ENCODE results near the gene NHLRC2.
"Not testable (repeated sequence)": the region's sequence is repeated elsewhere in the genome, so short reads cannot be mapped to it uniquely, and the experiment has no call there.

The NHLRC2 gene, protein sequence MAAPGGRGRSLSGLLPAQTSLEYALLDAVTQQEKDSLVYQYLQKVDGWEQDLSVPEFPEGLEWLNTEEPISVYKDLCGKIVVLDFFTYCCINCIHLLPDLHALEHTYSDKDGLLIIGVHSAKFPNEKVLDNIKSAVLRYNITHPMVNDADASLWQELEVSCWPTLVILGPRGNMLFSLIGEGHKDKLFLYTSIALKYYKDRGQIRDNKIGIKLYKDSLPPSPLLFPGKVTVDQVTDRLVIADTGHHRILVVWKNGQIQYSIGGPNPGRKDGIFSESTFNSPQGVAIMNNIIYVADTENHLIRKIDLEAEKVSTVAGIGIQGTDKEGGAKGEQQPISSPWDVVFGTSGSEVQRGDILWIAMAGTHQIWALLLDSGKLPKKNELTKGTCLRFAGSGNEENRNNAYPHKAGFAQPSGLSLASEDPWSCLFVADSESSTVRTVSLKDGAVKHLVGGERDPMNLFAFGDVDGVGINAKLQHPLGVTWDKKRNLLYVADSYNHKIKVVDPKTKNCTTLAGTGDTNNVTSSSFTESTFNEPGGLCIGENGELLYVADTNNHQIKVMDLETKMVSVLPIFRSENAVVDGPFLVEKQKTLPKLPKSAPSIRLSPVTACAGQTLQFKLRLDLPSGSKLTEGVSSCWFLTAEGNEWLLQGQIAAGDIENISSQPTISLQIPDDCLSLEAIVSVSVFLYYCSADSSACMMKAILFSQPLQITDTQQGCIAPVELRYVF

DNA sequence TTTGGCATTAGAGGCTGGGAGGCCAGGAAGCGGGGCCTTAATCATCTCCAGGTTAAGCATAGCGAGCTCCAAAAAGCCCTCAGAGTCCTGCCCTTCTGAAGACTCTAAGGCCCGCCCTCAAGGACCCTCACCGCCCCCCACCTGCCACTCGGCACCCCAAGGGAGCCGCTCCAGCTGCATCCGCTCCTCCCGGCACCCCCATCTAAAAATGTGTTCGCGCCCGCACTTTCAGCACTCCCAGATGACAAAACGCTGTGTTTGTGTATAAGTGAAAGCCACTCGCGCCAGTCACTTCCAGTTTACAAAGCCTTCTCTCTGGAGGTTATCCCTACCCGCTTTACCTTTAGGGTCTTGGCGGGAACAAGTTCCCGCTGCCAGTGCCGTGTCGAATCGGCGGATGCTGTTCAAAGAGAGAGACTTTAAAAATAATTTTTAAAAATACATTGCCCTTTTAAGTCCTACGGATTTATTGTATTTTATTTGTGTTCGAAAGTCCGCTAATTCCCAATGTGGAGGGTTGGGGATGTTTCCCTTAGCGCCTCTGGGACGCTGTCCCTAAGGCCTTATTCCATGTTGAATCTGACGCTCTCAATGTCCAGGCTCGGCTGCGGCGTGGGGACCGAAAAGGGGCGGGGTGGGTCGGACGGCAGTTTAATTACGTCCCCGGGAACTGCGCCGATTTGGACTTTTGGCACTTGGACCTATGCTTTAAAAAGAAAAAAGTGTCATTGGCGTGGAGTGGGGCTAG is at the start of gene NHLRC2, which contains the start of gene DCLRE1A:
TSS of gene NHLRC2 (plus strand) at position 649 of the 748 bp plus-strand sequence. CDS start 212 bp downstream, outside the sequence.
TSS of gene DCLRE1A (minus strand) at position 70 of the 748 bp plus-strand sequence. CDS start 900 bp downstream, outside the sequence.
- Histone ChIP-seq H3K36me3 (ENCODE audit: control insufficient read depth, insufficient read depth, low read length) (peaks cover 2% of the 10 kb centered on the region; the same call in 1 of the 2 replicates), H3K27me3 (ENCODE audit: control insufficient read depth, insufficient read depth, low read length) (0 out of 2 replicates have a peak, but pooled peaks cover 1% of the 10 kb centered on the region), H3K9me3 (ENCODE audit: control insufficient read depth, insufficient read depth, low read length) (no peaks in the 10 kb centered on the region), H3K4me1 (ENCODE audit: control insufficient read depth, insufficient read depth, low read length) (no peaks in the 10 kb centered on the region; the same call in 1 of the 2 replicates), H3K4me3 (ENCODE audit: low read length) (peak within 1 kb of the TSS; percentile 91), H3K27ac (ENCODE audit: low read length) (no peak within 1 kb of the TSS)
- WGBS (ENCODE audit: insufficient coverage, insufficient read length) = no CpG with 5 or more reads among the region's 39 CpGs
- peak; percentile 33 for DNase-seq (ENCODE audit: low read depth, low spot score)

DNA sequence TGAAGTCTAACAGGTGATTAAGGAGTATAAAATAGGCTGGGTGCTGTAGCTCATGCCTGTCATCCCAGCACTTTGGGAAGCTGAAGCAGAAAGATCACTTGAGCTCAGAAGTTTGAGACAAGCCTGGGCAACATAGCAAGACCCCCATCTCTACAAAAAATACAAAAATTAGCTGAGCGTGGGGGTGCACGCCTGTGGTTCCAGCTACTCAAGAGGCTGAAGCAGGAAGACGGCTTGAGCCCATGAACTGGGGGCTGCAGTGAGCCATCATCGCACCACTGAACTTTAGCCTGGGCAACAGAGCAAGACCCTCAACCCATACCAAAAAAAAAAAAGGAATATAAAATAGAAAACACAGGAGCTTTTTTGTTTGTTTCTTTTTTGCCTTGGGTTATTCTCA is 48.0 kb upstream of the NHLRC2 start:
- no CpG with 5 or more reads among the region's 4 CpGs for WGBS (ENCODE audit: insufficient coverage, insufficient read length)
- Histone ChIP-seq H3K27me3 (ENCODE audit: control insufficient read depth, insufficient read depth, low read length) (no peaks in the 10 kb centered on the region), H3K4me3 (ENCODE audit: low read length) (no peak overlapping the region), H3K4me1 (ENCODE audit: control insufficient read depth, insufficient read depth, low read length) (no peaks in the 10 kb centered on the region), H3K36me3 (ENCODE audit: control insufficient read depth, insufficient read depth, low read length) (no peaks in the 10 kb centered on the region), H3K9me3 (ENCODE audit: control insufficient read depth, insufficient read depth, low read length) (no peaks in the 10 kb centered on the region), H3K27ac (ENCODE audit: low read length) (no peak overlapping the region)
- no peak for DNase-seq (ENCODE audit: low read depth, low spot score)

DNA sequence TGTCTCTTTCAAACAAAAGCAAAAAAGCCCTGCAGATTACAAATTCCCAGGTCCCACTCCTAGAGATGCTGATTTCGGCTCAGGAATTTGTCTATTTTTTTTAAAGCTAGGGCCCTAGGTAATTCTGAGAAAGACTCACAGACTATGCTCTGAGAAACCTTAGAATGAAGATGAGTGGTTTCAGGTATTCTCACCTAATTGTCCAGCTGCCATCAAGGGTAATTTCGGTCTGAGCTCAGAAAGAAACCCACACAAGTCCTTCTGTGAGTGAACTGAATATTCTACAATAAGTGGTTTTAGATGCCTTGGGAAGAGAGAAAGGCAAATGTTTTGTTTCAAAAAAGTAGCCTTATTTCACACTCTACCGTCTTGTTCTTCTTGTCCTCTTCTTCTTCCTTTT is 46.3 kb upstream of the NHLRC2 start:
- no peak for DNase-seq (ENCODE audit: low read depth, low spot score)
- WGBS (ENCODE audit: insufficient coverage, insufficient read length) = no CpG with 5 or more reads among the region's 3 CpGs
- no peaks in the 10 kb centered on the region for H3K27me3 ChIP-seq (ENCODE audit: control insufficient read depth, insufficient read depth, low read length)

DNA sequence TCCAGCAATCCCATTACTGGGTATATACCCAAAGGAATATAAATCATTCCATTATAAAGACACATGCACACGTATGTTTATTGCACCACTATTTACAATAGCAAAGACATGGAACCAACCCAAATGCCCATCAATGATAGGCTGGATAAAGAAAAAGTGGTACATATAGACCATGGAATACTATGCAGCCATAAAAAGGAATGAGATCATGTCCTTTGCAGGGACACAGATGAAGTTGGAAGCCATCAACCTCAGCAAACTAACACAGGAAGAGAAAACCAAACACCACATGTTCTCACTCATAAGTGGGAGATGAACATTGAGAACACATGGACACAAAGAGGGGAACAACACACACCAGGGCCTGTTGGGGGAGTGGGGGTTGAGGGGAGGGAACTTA is 39.8 kb upstream of the NHLRC2 start:
- WGBS (ENCODE audit: insufficient coverage, insufficient read length) = no CpG with 5 or more reads among the region's 1 CpG
- not testable (repeated sequence) for DNase-seq (ENCODE audit: low read depth, low spot score); H3K9me3 ChIP-seq (ENCODE audit: control insufficient read depth, insufficient read depth, low read length); H3K4me1 ChIP-seq (ENCODE audit: control insufficient read depth, insufficient read depth, low read length); H3K27ac ChIP-seq (ENCODE audit: low read length); H3K27me3 ChIP-seq (ENCODE audit: control insufficient read depth, insufficient read depth, low read length); H3K4me3 ChIP-seq (ENCODE audit: low read length); H3K36me3 ChIP-seq (ENCODE audit: control insufficient read depth, insufficient read depth, low read length)

More for the DNA sequence above, 46.3 kb upstream of the NHLRC2 start:
- no peaks in the 10 kb centered on the region for H3K4me1 ChIP-seq (ENCODE audit: control insufficient read depth, insufficient read depth, low read length)
- no peaks in the 10 kb centered on the region for H3K9me3 ChIP-seq (ENCODE audit: control insufficient read depth, insufficient read depth, low read length)
- H3K36me3 ChIP-seq (ENCODE audit: control insufficient read depth, insufficient read depth, low read length) = no peaks in the 10 kb centered on the region
- no peak overlapping the region for H3K4me3 ChIP-seq (ENCODE audit: low read length)
- no peak overlapping the region for H3K27ac ChIP-seq (ENCODE audit: low read length)

DNA sequence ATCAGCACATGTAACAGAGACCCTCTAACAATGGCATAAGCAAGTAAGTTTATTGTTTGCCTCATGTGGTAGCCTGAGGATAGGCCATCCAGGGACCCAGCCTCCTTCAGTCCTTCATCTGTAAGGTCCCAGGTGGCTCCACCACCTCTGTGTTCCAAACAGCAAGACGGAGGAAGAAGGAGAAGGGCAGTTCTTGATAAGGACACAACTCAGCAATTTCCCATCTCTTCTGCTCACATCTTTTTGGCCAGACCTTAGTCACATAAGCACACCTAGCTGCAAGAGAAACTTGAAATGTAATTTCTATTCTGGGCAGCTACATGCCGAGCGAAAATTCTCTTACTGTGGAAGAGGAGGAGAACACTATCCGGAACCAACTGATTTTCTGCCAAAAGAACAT is 34.5 kb upstream of the NHLRC2 start:
- Histone ChIP-seq H3K4me3 (ENCODE audit: low read length) (no peak overlapping the region), H3K4me1 (ENCODE audit: control insufficient read depth, insufficient read depth, low read length) (peaks cover 1% of the 10 kb centered on the region; the same call in 1 of the 2 replicates), H3K36me3 (ENCODE audit: control insufficient read depth, insufficient read depth, low read length) (no peaks in the 10 kb centered on the region), H3K27me3 (ENCODE audit: control insufficient read depth, insufficient read depth, low read length) (no peaks in the 10 kb centered on the region), H3K27ac (ENCODE audit: low read length) (no peak overlapping the region), H3K9me3 (ENCODE audit: control insufficient read depth, insufficient read depth, low read length) (no peaks in the 10 kb centered on the region)
- DNase-seq (ENCODE audit: low read depth, low spot score) = no peak
- no CpG with 5 or more reads among the region's 4 CpGs for WGBS (ENCODE audit: insufficient coverage, insufficient read length)

DNA sequence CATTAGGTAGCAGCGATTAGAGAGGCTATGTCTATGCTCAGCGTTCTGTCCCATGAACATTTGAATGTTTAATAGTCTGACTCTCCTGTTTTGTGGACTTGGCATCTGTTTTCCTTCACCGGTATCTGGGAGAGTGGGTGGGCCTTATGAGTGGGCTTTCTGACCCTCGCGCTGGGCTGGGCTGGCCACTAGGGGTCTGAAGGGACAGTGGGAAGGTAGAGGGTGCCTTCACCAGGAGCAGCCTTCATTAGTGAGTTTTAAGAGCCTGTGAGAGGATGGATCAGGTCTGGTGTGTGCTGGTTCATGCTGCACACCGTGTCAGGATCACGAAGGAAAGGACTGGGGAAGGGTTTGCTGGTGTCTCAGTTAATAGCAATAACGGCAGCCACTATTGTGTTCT is 34.0 kb upstream of the NHLRC2 start:
- no CpG with 5 or more reads among the region's 8 CpGs for WGBS (ENCODE audit: insufficient coverage, insufficient read length)
- no peaks in the 10 kb centered on the region for H3K9me3 ChIP-seq (ENCODE audit: control insufficient read depth, insufficient read depth, low read length)
- peaks cover 1% of the 10 kb centered on the region; the same call in 1 of the 2 replicates for H3K4me1 ChIP-seq (ENCODE audit: control insufficient read depth, insufficient read depth, low read length)
- no peak overlapping the region for H3K4me3 ChIP-seq (ENCODE audit: low read length)
- no peak for DNase-seq (ENCODE audit: low read depth, low spot score)
- H3K27me3 ChIP-seq (ENCODE audit: control insufficient read depth, insufficient read depth, low read length) = no peaks in the 10 kb centered on the region
- H3K27ac ChIP-seq (ENCODE audit: low read length) = no peak overlapping the region
- H3K36me3 ChIP-seq (ENCODE audit: control insufficient read depth, insufficient read depth, low read length) = no peaks in the 10 kb centered on the region

DNA sequence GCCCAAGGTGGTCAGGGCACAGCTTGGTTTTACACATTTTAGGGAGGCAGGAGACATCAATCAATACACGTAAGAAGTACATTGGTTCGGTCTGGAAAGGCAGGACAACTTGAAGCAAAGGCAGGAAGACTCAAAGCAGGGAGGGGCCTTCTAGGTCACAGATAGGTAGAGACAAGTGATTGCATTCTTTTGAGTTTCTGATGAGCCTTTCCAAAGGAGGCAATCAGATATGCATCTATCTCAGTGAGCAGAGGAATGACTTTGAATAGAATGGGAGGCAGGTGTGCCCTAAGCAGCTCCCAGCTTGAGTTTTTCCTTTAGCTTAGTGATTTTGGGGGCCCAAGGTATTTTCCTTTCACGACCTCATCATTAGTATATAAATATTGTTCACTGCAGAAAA is 33.2 kb upstream of the NHLRC2 start:
- H3K4me1 ChIP-seq (ENCODE audit: control insufficient read depth, insufficient read depth, low read length); H3K4me3 ChIP-seq (ENCODE audit: low read length); DNase-seq (ENCODE audit: low read depth, low spot score); H3K9me3 ChIP-seq (ENCODE audit: control insufficient read depth, insufficient read depth, low read length); H3K36me3 ChIP-seq (ENCODE audit: control insufficient read depth, insufficient read depth, low read length); H3K27me3 ChIP-seq (ENCODE audit: control insufficient read depth, insufficient read depth, low read length); H3K27ac ChIP-seq (ENCODE audit: low read length): not testable (repeated sequence)
- WGBS (ENCODE audit: insufficient coverage, insufficient read length) = no CpG with 5 or more reads among the region's 3 CpGs

DNA sequence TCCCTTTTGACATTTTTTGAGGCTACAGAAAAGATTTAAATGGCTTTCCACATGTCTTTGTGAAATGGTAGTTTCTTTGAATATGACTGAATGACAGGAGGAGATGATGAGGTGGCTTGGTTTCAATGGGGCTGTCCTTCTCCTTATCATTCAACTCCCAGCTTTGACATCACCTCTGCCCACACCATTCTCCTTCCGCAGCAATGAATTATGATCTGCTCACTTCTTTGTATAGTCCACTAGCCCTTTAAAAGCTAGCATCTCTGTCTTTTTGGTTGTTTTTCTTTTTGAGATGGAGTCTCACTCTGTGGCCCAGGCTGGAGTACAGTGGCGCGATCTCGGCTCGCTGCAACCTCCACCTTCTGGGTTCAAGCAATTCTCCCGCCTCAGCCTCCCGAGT is 32.3 kb upstream of the NHLRC2 start:
- H3K36me3 ChIP-seq (ENCODE audit: control insufficient read depth, insufficient read depth, low read length) = no peaks in the 10 kb centered on the region
- no peak overlapping the region for H3K27ac ChIP-seq (ENCODE audit: low read length)
- H3K9me3 ChIP-seq (ENCODE audit: control insufficient read depth, insufficient read depth, low read length) = no peaks in the 10 kb centered on the region
- no peaks in the 10 kb centered on the region for H3K27me3 ChIP-seq (ENCODE audit: control insufficient read depth, insufficient read depth, low read length)
- DNase-seq (ENCODE audit: low read depth, low spot score) = no peak
- H3K4me1 ChIP-seq (ENCODE audit: control insufficient read depth, insufficient read depth, low read length) = peaks cover 1% of the 10 kb centered on the region; the same call in 1 of the 2 replicates
- H3K4me3 ChIP-seq (ENCODE audit: low read length) = no peak overlapping the region
- WGBS (ENCODE audit: insufficient coverage, insufficient read length) = no CpG with 5 or more reads among the region's 7 CpGs

DNA sequence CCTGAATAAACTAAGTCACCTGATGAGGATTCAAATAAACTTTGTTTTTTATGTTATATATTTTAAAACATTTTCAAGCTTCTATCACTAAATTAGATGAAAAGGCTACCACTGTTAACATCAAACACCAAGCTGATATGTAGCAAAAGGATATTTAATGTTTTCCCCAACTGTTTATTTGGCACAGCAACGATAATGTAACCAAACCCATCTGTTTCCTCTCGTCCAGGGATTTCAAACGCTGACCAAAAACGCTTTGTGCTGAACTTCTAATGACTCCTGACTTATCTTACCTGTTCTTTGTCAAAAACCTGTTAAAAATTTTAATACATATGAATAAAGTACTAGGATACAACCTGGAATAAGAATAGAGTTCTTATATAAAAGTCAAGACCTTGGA is 31.1 kb upstream of the NHLRC2 start:
- no CpG with 5 or more reads among the region's 4 CpGs for WGBS (ENCODE audit: insufficient coverage, insufficient read length)
- no peaks in the 10 kb centered on the region for H3K9me3 ChIP-seq (ENCODE audit: control insufficient read depth, insufficient read depth, low read length)
- no peaks in the 10 kb centered on the region for H3K27me3 ChIP-seq (ENCODE audit: control insufficient read depth, insufficient read depth, low read length)
- DNase-seq (ENCODE audit: low read depth, low spot score) = no peak
- no peak overlapping the region for H3K4me3 ChIP-seq (ENCODE audit: low read length)
- H3K36me3 ChIP-seq (ENCODE audit: control insufficient read depth, insufficient read depth, low read length) = no peaks in the 10 kb centered on the region
- no peak overlapping the region for H3K27ac ChIP-seq (ENCODE audit: low read length)
- peaks cover 1% of the 10 kb centered on the region; the same call in 1 of the 2 replicates for H3K4me1 ChIP-seq (ENCODE audit: control insufficient read depth, insufficient read depth, low read length)

DNA sequence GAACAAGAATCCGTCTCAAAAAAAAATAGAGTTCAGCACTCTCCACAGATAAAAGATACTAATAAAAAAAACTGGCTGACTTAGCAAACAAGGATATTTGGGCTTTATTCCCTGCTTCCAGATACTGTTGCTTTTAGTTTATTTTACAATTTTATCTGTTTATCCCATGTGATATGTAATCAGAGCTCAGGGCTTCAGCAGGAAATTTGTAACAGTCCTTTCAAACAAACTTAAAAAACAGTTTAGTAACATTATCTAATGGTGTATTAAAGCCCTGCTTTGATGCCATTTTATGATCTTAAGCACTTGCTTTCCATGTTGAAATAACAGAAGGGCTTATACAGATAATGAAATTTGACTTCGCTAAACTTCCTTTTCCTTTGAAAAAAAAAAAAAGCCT is 28.7 kb upstream of the NHLRC2 start:
- H3K9me3 ChIP-seq (ENCODE audit: control insufficient read depth, insufficient read depth, low read length) = no peaks in the 10 kb centered on the region
- no peak for DNase-seq (ENCODE audit: low read depth, low spot score)
- H3K36me3 ChIP-seq (ENCODE audit: control insufficient read depth, insufficient read depth, low read length) = no peaks in the 10 kb centered on the region
- peaks cover 1% of the 10 kb centered on the region; the same call in 1 of the 2 replicates for H3K4me1 ChIP-seq (ENCODE audit: control insufficient read depth, insufficient read depth, low read length)
- no peak overlapping the region for H3K27ac ChIP-seq (ENCODE audit: low read length)
- WGBS (ENCODE audit: insufficient coverage, insufficient read length) = no CpG with 5 or more reads among the region's 2 CpGs
- H3K27me3 ChIP-seq (ENCODE audit: control insufficient read depth, insufficient read depth, low read length) = no peaks in the 10 kb centered on the region
- no peak overlapping the region for H3K4me3 ChIP-seq (ENCODE audit: low read length)

All from iPS DF 6.9 (cell line).